ENCODE data around the gene GRIFIN. TPM values are rescaled to one million over a fixed set of nuclear protein-coding genes. Genes with fewer than 3 reads are reported as not detected.

GRIFIN gene
- total and polyA plus RNA-seq, 3 donors from 2014 or later, result not detected

- Histone ChIP-seq H3K4me3 (no peak overlapping the region), H3K36me3 (ENCODE audit: low read depth, missing control alignments) (no peaks in the 10 kb centered on the region), H3K4me1 (peaks cover 19% of the 10 kb centered on the region), H3K27ac (no peak overlapping the region), H3K27me3 (no peaks in the 10 kb centered on the region), H3K9me3 (no peaks in the 10 kb centered on the region)
- 58% methylated on average over 19 of the region's 19 CpGs; no CpG with 5 or more reads in 1 of the 2 donors for WGBS, 2 donors
- no peak for TF ChIP-seq POLR2A (IDR thresholded peaks at IDR 0.05)
- no peak for TF ChIP-seq CTCF (IDR thresholded peaks at IDR 0.05)
- intact Hi-C loops (cut with DNase I; ENCODE audit: low total_unique reads), result loop anchor here (10.0 kb wide), 1 partner anchor 76 kb away; the partner anchor contains the start of genes BRAT1 and IQCE
- no peak for DNase-seq
Observed at GRCh38 chr7:2478800-2479199, 2.6 kb upstream of the GRIFIN start.

GRCh38 chr7:2478399-2478785, 2.2 kb upstream of the GRIFIN start:
- Histone ChIP-seq H3K9me3 (no peaks in the 10 kb centered on the region), H3K36me3 (ENCODE audit: low read depth, missing control alignments) (no peaks in the 10 kb centered on the region), H3K4me1 (peaks cover 19% of the 10 kb centered on the region), H3K27me3 (no peaks in the 10 kb centered on the region), H3K4me3 (no peak overlapping the region), H3K27ac (no peak overlapping the region)
- TF ChIP-seq CTCF (IDR thresholded peaks at IDR 0.05), result no peak
- no peak for TF ChIP-seq POLR2A (IDR thresholded peaks at IDR 0.05)
- 41 to 94% methylated on average over 5 to 11 of the region's 11 CpGs for WGBS, 2 donors
- intact Hi-C loops (cut with DNase I; ENCODE audit: low total_unique reads), result loop anchor here (10.0 kb wide), 1 partner anchor 76 kb away; the partner anchor contains the start of genes BRAT1 and IQCE
- peak; percentile 69 for DNase-seq

- Histone ChIP-seq H3K4me3 (no peak overlapping the region), H3K4me1 (peaks cover 19% of the 10 kb centered on the region), H3K36me3 (ENCODE audit: low read depth, missing control alignments) (no peaks in the 10 kb centered on the region), H3K9me3 (no peaks in the 10 kb centered on the region), H3K27ac (no peak overlapping the region), H3K27me3 (no peaks in the 10 kb centered on the region)
- DNase-seq, result peak; percentile 54
- intact Hi-C loops (cut with DNase I; ENCODE audit: low total_unique reads), result loop anchor here (10.0 kb wide), 1 partner anchor 77 kb away; the partner anchor contains the start of genes BRAT1 and IQCE
- WGBS, 2 donors, result 59 to 65% methylated on average over 20 to 33 of the region's 34 CpGs
- peak; percentile 55 to 64 (median 61) for TF ChIP-seq CTCF (IDR thresholded peaks at IDR 0.05)
- no peak for TF ChIP-seq POLR2A (IDR thresholded peaks at IDR 0.05)
Observed at GRCh38 chr7:2477447-2478398, 1.5 kb upstream of the GRIFIN start.

GRCh38 chr7:2476776-2477446, 713 bp upstream of the GRIFIN start:
- intact Hi-C loops (cut with DNase I; ENCODE audit: low total_unique reads), result loop anchor here (10.0 kb wide), 1 partner anchor 78 kb away; the partner anchor contains the start of genes BRAT1 and IQCE
- Histone ChIP-seq H3K9me3 (no peaks in the 10 kb centered on the region), H3K4me1 (peaks cover 19% of the 10 kb centered on the region), H3K27ac (no peak overlapping the region), H3K36me3 (ENCODE audit: low read depth, missing control alignments) (no peaks in the 10 kb centered on the region), H3K4me3 (no peak overlapping the region), H3K27me3 (no peaks in the 10 kb centered on the region)
- no peak for DNase-seq
- TF ChIP-seq POLR2A (IDR thresholded peaks at IDR 0.05) (no peak), CTCF (IDR thresholded peaks at IDR 0.05) (no peak)
- WGBS, 2 donors, result 78 to 98% methylated on average over 11 to 25 of the region's 25 CpGs

Data from testis (tissue), 3 donors.